Smooth muscle cell (in vitro differentiated cells): Measurements from ENCODE around the gene LAD1. TPM values are rescaled to one million over a fixed set of nuclear protein-coding genes. Genes with fewer than 3 reads are reported as not detected.

Experiments
- DNase-seq: peaks from one replicate; lab custom pipeline; 2025; ENCODE audit not compliant: unreplicated experiment; lab: John Stamatoyannopoulos, UW
- H2AFZ ChIP-seq: fragments of 200-600 bp; sonication (generic); 2 replicates; pipeline ENCODE4 v1.6.0; 2016; ENCODE audit warnings: antibody characterized with exemption, low read depth, mild to moderate bottlenecking
- H3F3A ChIP-seq: fragments of 200-600 bp; sonication (generic); 2 replicates; pipeline ENCODE4 v1.6.0; 2017; ENCODE audit warnings: antibody characterized with exemption, low read depth
- H3K27ac ChIP-seq: fragments of 200-600 bp; sonication (generic); 2 replicates; pipeline ENCODE4 v1.5.1; 2016; ENCODE audit warnings: low read depth, mild to moderate bottlenecking
- H3K27me3 ChIP-seq: fragments of 200-600 bp; sonication (generic); 2 replicates; pipeline ENCODE4 v1.6.1; 2016; ENCODE audit warnings: low read depth, mild to moderate bottlenecking
- H3K36me3 ChIP-seq: fragments of 200-600 bp; sonication (generic); 2 replicates; pipeline ENCODE4 v1.5.1; 2016; ENCODE audit warnings: low read depth
- H3K4me1 ChIP-seq: fragments of 200-600 bp; sonication (generic); 2 replicates; pipeline ENCODE4 v1.5.1; 2016; ENCODE audit warnings: low read depth
- H3K4me2 ChIP-seq: fragments of 200-600 bp; sonication (generic); 2 replicates; pipeline ENCODE4 v1.6.0; 2016; ENCODE audit warnings: mild to moderate bottlenecking
- H3K4me3 ChIP-seq: fragments of 200-600 bp; sonication (generic); 2 replicates; pipeline ENCODE4 v1.5.1; 2016; ENCODE audit warnings: mild to moderate bottlenecking
- H3K79me2 ChIP-seq: fragments of 200-600 bp; sonication (generic); 2 replicates; pipeline ENCODE4 v1.6.0; 2016; ENCODE audit warnings: low read depth, mild to moderate bottlenecking
- H3K9ac ChIP-seq: fragments of 200-600 bp; sonication (generic); 2 replicates; pipeline ENCODE4 v1.6.0; 2016; ENCODE audit warnings: low read depth
- H3K9me3 ChIP-seq: fragments of 200-600 bp; sonication (generic); replicated peaks from 2 replicates; pipeline ENCODE4 v1.5.1; 2016; ENCODE audit warnings: low read depth
- H4K20me1 ChIP-seq: fragments of 200-600 bp; sonication (generic); 2 replicates; pipeline ENCODE4 v1.6.0; 2016; ENCODE audit warnings: low read depth
- CTCF ChIP-seq: fragments of 200-600 bp; sonication (generic); IDR thresholded peaks from 2 replicates; pipeline ENCODE4 v1.5.1; 2017; ENCODE audit warnings: borderline replicate concordance, mild to moderate bottlenecking, antibody characterized with exemption; ENCODE audit not compliant: insufficient read depth, poor library complexity, severe bottlenecking
- WGBS: methylation state at CpG from one replicate; pipeline ENCODE4 v1.1.7; 2016; ENCODE audit warnings: low lambda C conversion rate; 5-methylcytosine and 5-hydroxymethylcytosine counted together
- polyA plus RNA-seq: library from polyadenylated mRNA; unstranded; fragments of >200 nt; fragmentation: Nextera tagmentation; extraction: Ambion mirVana; gene quantifications from 2 replicates; pipeline ENCODE4 v1.2.1, GENCODE V29; 2016
- total RNA-seq: library from RNA; depleted of rRNA; stranded (reverse); fragments of >200 nt; gene quantifications from 2 replicates; pipeline ENCODE4 v1.2.3, GENCODE V29; 2014

The LAD1 gene
- total and polyA plus RNA-seq, 2 experiments from 2014 or later, result 6.9 to 8.8 TPM

- Histone ChIP-seq H3K36me3 (no peaks in the 10 kb centered on the region), H3K27me3 (no peaks in the 10 kb centered on the region), H3K4me3 (no peak overlapping the region), H4K20me1 (no peaks in the 10 kb centered on the region), H3K9me3 (no peaks in the 10 kb centered on the region), H3F3A (no peaks in the 10 kb centered on the region), H3K27ac (no peak overlapping the region), H3K9ac (no peak overlapping the region), H3K79me2 (no peaks in the 10 kb centered on the region), H2AFZ (no peak overlapping the region), H3K4me2 (no peak overlapping the region), H3K4me1 (no peaks in the 10 kb centered on the region)
- no peak for TF ChIP-seq CTCF
- WGBS, result 87% methylated on average over 5 of the region's 6 CpGs
- no peak for DNase-seq
Measured at GRCh38 chr1:201427963-201428362, 28.8 kb upstream of the LAD1 start.

DNA sequence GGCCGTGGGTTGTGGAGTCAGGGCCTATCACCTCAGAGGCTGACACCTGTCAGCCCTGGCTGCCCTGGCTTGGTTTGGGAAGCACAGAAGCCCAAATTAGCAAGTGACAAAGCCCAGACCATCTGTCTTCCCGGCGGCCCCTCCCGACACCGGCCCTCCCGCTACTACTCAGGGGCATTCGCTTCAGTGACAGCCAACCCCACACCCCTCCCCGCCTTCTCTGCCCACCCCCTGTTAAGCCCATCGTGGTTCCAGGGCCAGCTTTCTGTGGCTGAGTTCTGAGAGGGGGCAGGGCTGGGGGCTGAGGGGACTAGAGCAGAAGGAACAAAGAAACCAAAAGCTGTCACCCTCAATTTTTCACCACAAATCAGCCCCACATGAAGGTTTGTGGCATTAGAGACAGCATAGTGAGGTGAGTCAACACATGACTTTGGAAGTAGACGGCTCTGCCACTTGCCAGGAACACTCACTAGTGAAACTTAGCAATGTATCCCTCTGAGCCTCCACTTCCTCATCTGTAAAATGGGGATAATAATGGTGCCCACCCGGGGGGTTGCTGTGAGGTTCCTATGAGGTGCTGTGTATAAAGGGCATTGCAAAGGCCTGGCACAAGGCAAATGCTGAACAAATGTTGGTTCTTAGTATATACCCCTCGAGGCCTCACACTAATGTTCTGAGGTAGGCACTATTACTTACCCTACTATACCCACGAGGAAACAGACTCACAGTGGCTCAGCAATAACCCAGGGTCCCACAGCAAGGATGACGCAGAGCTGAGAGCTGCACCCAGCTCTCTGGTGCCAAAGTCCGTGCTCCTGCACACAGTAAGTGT lies 27.6 kb upstream of the LAD1 start:
- Histone ChIP-seq H3F3A (no peaks in the 10 kb centered on the region), H3K4me2 (no peak overlapping the region), H3K9ac (no peak overlapping the region), H3K9me3 (no peaks in the 10 kb centered on the region), H4K20me1 (no peaks in the 10 kb centered on the region), H3K27ac (no peak overlapping the region), H3K4me3 (no peak overlapping the region), H3K27me3 (no peaks in the 10 kb centered on the region), H2AFZ (no peak overlapping the region), H3K36me3 (no peaks in the 10 kb centered on the region), H3K79me2 (no peaks in the 10 kb centered on the region), H3K4me1 (no peaks in the 10 kb centered on the region)
- 75% methylated on average over 8 of the region's 15 CpGs for WGBS
- DNase-seq, result no peak
- TF ChIP-seq CTCF, result no peak

GRCh38 chr1:201424146-201424545 lies 25.0 kb upstream of the LAD1 start:
- Histone ChIP-seq H3F3A (no peaks in the 10 kb centered on the region), H3K9ac (no peak overlapping the region), H3K4me1 (peaks cover 10% of the 10 kb centered on the region), H2AFZ (no peak overlapping the region), H3K27ac (no peak overlapping the region), H3K79me2 (no peaks in the 10 kb centered on the region), H3K27me3 (no peaks in the 10 kb centered on the region), H4K20me1 (no peaks in the 10 kb centered on the region), H3K4me2 (no peak overlapping the region), H3K36me3 (no peaks in the 10 kb centered on the region), H3K9me3 (no peaks in the 10 kb centered on the region), H3K4me3 (no peak overlapping the region)
- WGBS, result 95% methylated on average over 2 of the region's 2 CpGs
- no peak for TF ChIP-seq CTCF
- no peak for DNase-seq

DNA sequence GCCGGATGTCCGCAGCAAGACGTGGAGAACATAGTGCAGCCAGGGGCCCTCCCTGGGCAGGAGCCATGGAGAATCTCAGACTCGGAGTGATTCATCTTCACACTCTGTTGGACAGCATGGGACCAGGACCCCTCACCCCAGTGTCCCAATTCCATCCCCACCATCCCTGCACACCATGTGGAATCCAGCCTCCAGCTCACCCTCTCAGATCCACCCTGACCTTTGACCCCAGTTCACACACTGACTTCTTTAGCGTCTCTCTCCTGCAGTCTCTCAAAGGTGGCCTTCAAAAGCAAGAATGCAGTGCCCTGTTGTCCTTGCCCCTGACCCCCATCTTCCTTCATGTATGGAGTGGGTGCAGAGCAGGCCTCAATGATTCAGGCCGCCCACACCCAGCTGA lies 24.5 kb upstream of the LAD1 start:
- H3K79me2 ChIP-seq, result no peaks in the 10 kb centered on the region
- TF ChIP-seq CTCF, result no peak
- 89% methylated on average over 6 of the region's 6 CpGs for WGBS
- H3K4me3 ChIP-seq, result no peak overlapping the region
- H3K9ac ChIP-seq, result no peak overlapping the region
- no peaks in the 10 kb centered on the region for H4K20me1 ChIP-seq
- H3K27ac ChIP-seq, result no peak overlapping the region
- no peaks in the 10 kb centered on the region for H3K36me3 ChIP-seq
- H2AFZ ChIP-seq, result no peak overlapping the region
- H3F3A ChIP-seq, result no peaks in the 10 kb centered on the region
- DNase-seq, result no peak
- no peak overlapping the region for H3K4me2 ChIP-seq
- H3K27me3 ChIP-seq, result no peaks in the 10 kb centered on the region
- peaks cover 10% of the 10 kb centered on the region for H3K4me1 ChIP-seq
- no peaks in the 10 kb centered on the region for H3K9me3 ChIP-seq
